Neuronal stem cell (in vitro differentiated cells): ENCODE results near the gene TGM2.
A peak's percentile ranks its signal among the peaks of the same experiment; 100 is the strongest.

Experiments used
- DNase-seq: peaks from one replicate; pipeline ENCODE4 v3.0.0-alpha.2; 2013; ENCODE audit warnings: low spot score
- H2AFZ ChIP-seq: one replicate; pipeline ENCODE4 v1.6.1; 2013; ENCODE audit warnings: mild to moderate bottlenecking, low read length, inconsistent platforms
- H2AK5ac ChIP-seq: 2 replicates; pipeline ENCODE4 v1.6.1; 2013; ENCODE audit warnings: low read depth, mild to moderate bottlenecking, inconsistent platforms, low read length, moderate library complexity, mixed read lengths
- H2BK120ac ChIP-seq: 2 replicates; pipeline ENCODE4 v1.6.1; 2013; ENCODE audit warnings: low read depth, mild to moderate bottlenecking, inconsistent platforms, low read length, moderate library complexity, mixed read lengths
- H2BK12ac ChIP-seq: one replicate; pipeline ENCODE4 v1.6.1; 2013; ENCODE audit warnings: low read length, inconsistent platforms
- H2BK15ac ChIP-seq: 2 replicates; pipeline ENCODE4 v1.6.1; 2013; ENCODE audit warnings: mild to moderate bottlenecking, low read length, inconsistent platforms, mixed read lengths
- H2BK5ac ChIP-seq: one replicate; pipeline ENCODE4 v1.6.1; 2013; ENCODE audit warnings: inconsistent platforms, mild to moderate bottlenecking, low read length, moderate library complexity
- H3K14ac ChIP-seq: one replicate; pipeline ENCODE4 v1.6.1; 2013; ENCODE audit warnings: low read length, inconsistent platforms
- H3K18ac ChIP-seq: 2 replicates; pipeline ENCODE4 v1.6.1; 2013; ENCODE audit warnings: low read length, inconsistent platforms
- H3K23ac ChIP-seq: 2 replicates; pipeline ENCODE4 v1.6.1; 2013; ENCODE audit warnings: low read depth, mild to moderate bottlenecking, mixed read lengths, low read length, inconsistent platforms; ENCODE audit not compliant: poor library complexity
- H3K27ac ChIP-seq: replicated peaks from 3 replicates; pipeline ENCODE4 v1.5.1; 2013; ENCODE audit warnings: low read length, inconsistent platforms
- H3K27me3 ChIP-seq, 3 experiments: 2 replicates each; pipeline ENCODE4 v1.6.1; 2013; ENCODE audit warnings: low read length in 3 of 3, mild to moderate bottlenecking in 2 of 3, inconsistent platforms in 1 of 3, low read depth in 1 of 3, mixed read lengths in 1 of 3, moderate library complexity in 1 of 3; ENCODE audit not compliant: control insufficient read depth in 3 of 3, insufficient read depth in 3 of 3
- H3K36me3 ChIP-seq, 2 donors: replicated peaks in 1 of 2; 2 replicates each; pipeline ENCODE4 v1.6.1; 2013; ENCODE audit warnings: low read length in 2 of 2; ENCODE audit not compliant: control insufficient read depth in 2 of 2, insufficient read depth in 2 of 2
- H3K4ac ChIP-seq: 2 replicates; pipeline ENCODE4 v1.6.1; 2013; ENCODE audit warnings: inconsistent platforms, mild to moderate bottlenecking, low read length, moderate library complexity
- H3K4me1 ChIP-seq, 2 donors: 1 replicate in 1 of 2; 2 replicates in 1 of 2; pipeline ENCODE4 v1.6.1; 2013; ENCODE audit warnings: low read length in 2 of 2, low read depth in 1 of 2; ENCODE audit not compliant: control insufficient read depth in 2 of 2, insufficient read depth in 1 of 2
- H3K4me2 ChIP-seq: one replicate; pipeline ENCODE4 v1.6.1; 2013; ENCODE audit warnings: mild to moderate bottlenecking, low read length, inconsistent platforms; ENCODE audit not compliant: insufficient read depth, poor library complexity, severe bottlenecking
- H3K4me3 ChIP-seq, 2 donors: 2 replicates each; pipeline ENCODE4 v1.5.1; 2013; ENCODE audit warnings: low read length in 2 of 2, mild to moderate bottlenecking in 2 of 2, inconsistent platforms in 1 of 2, moderate library complexity in 1 of 2
- H3K79me1 ChIP-seq: one replicate; pipeline ENCODE4 v1.6.1; 2013; ENCODE audit warnings: low read depth, mild to moderate bottlenecking, inconsistent platforms, low read length, moderate library complexity
- H3K9ac ChIP-seq: one replicate; pipeline ENCODE4 v1.6.1; 2013; ENCODE audit warnings: mild to moderate bottlenecking, low read depth, low read length, inconsistent platforms; ENCODE audit not compliant: poor library complexity
- H3K9me3 ChIP-seq, 2 donors: replicated peaks in 1 of 2; 2 replicates each; pipeline versions ENCODE3 to v1.6.1; 2013; ENCODE audit warnings: low read length in 2 of 2, mild to moderate bottlenecking in 2 of 2, inconsistent platforms in 1 of 2, low read depth in 1 of 2, mixed read lengths in 1 of 2, moderate library complexity in 1 of 2; ENCODE audit not compliant: control insufficient read depth in 2 of 2, insufficient read depth in 1 of 2
- H4K8ac ChIP-seq: one replicate; pipeline ENCODE4 v1.6.1; 2013; ENCODE audit warnings: low read depth, mild to moderate bottlenecking, inconsistent platforms, low read length, moderate library complexity
- H4K91ac ChIP-seq: one replicate; pipeline ENCODE4 v1.6.1; 2013; ENCODE audit warnings: low read length, low read depth, mild to moderate bottlenecking, inconsistent platforms; ENCODE audit not compliant: poor library complexity
- WGBS, 2 donors: extraction: QIAGEN DNeasy Blood & Tissue Kit; methylation state at CpG; one replicate each; pipeline ENCODE4 v1.1.7; 2013; ENCODE audit warnings: missing lambda C conversion rate in 2 of 2, mixed read lengths in 1 of 2; ENCODE audit not compliant: insufficient read length in 2 of 2, insufficient replicate concordance in 1 of 2; ENCODE audit errors: extremely low coverage in 2 of 2; 5-methylcytosine and 5-hydroxymethylcytosine counted together

TGM2 gene

DNA sequence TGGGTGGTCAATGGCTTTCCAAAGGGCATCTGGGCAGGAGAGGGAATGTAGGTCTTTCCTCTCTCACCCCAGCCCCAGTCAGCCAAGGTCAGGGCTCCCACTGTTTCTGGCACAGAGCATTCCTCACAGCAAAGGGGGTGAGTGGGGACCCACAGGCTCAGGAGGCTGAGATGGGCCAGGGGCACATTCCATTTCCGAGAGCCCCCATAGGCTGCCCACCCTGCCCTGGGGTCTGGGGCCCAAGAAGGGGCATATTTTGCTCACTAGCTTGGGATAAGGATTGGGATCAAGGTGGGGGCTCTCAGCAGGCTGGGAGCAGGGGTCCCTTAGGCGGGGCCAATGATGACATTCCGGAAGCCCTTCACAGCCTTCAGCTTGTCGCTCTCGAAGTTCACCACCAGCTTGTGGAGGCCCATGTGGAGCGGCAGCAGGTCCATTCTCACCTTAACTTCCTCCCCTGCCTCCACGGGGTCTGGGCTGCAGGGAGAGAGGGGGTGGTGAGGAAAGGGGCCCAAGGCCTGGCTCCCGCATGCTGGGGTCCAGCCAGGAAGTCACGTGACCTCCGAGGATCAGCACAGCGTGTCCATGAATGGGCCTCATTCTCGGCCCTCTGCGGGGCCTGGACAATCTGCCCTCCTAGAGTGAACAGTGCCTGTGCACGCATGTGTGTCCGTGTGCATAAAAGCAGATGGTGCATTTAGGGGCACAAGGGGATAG, 35.0 kb downstream of the TGM2 start:
- no peaks in the 10 kb centered on the region for H3K36me3 ChIP-seq
- no peak overlapping the region for H2BK120ac ChIP-seq
- no peak overlapping the region for H2BK12ac ChIP-seq
- DNase-seq = no peak
- H3K27me3 ChIP-seq = no peaks in the 10 kb centered on the region
- H3K23ac ChIP-seq = no peak overlapping the region
- H3K79me1 ChIP-seq = no peaks in the 10 kb centered on the region
- H2BK5ac ChIP-seq = no peak overlapping the region
- H4K91ac ChIP-seq = no peak overlapping the region
- no peak overlapping the region for H3K4ac ChIP-seq
- peaks cover 3 to 8% of the 10 kb centered on the region in 2 donors for H3K4me1 ChIP-seq
- H3K18ac ChIP-seq = no peak overlapping the region
- H2AFZ ChIP-seq = peak overlapping the region; percentile 90
- no peak overlapping the region for H4K8ac ChIP-seq
- no peak overlapping the region for H3K27ac ChIP-seq
- no peak overlapping the region for H3K14ac ChIP-seq
- H3K4me2 ChIP-seq = no peak overlapping the region
- H2BK15ac ChIP-seq = no peak overlapping the region
- H3K9ac ChIP-seq = no peak overlapping the region
- H2AK5ac ChIP-seq = no peak overlapping the region
- no peak overlapping the region for H3K4me3 ChIP-seq
- no CpG with 5 or more reads among the region's 15 CpGs for WGBS, 2 donors
- no peaks in the 10 kb centered on the region for H3K9me3 ChIP-seq

GRCh38 chr20:38129248-38129865, 35.7 kb downstream of the TGM2 start:
- H2BK5ac ChIP-seq = no peak overlapping the region
- no peaks in the 10 kb centered on the region for H3K36me3 ChIP-seq
- H3K27ac ChIP-seq = no peak overlapping the region
- H4K8ac ChIP-seq = no peak overlapping the region
- no CpG with 5 or more reads among the region's 6 CpGs for WGBS, 2 donors
- no peak overlapping the region for H2BK12ac ChIP-seq
- DNase-seq = no peak
- no peaks in the 10 kb centered on the region for H3K9me3 ChIP-seq
- H3K4ac ChIP-seq = no peak overlapping the region
- H2BK120ac ChIP-seq = no peak overlapping the region
- no peak overlapping the region for H2BK15ac ChIP-seq
- H4K91ac ChIP-seq = no peak overlapping the region
- no peak overlapping the region for H3K23ac ChIP-seq
- no peaks in the 10 kb centered on the region for H3K27me3 ChIP-seq
- H3K79me1 ChIP-seq = no peaks in the 10 kb centered on the region
- no peak overlapping the region for H3K9ac ChIP-seq
- no peak overlapping the region for H2AK5ac ChIP-seq
- H3K4me3 ChIP-seq = no peak overlapping the region
- H3K14ac ChIP-seq = no peak overlapping the region
- no peak overlapping the region for H3K4me2 ChIP-seq
- H2AFZ ChIP-seq = no peak overlapping the region
- peaks cover 1 to 8% of the 10 kb centered on the region in 2 donors for H3K4me1 ChIP-seq
- peak overlapping the region; percentile 49 for H3K18ac ChIP-seq

DNA sequence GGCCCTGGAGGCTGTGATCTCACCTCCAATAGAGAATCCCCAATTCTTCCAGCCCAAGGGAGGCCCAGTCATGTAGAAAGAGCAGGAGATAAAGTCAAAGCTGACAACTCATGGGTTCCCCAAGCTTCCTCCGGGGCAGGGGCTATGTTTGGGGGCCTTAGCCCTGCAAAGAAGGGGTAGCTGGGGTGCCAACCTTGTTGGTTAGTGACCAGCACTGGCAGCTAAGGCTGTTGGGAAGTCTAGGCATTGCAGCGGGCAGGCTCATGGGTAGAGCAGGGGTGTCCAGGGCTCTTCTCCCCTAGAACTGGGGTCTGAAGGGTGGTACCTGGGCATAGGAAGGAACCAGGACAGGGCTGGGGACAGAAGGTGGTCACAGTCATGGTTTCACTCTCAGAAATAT, 36.4 kb downstream of the TGM2 start:
- Histone ChIP-seq H3K4ac (no peak overlapping the region), H3K9ac (no peak overlapping the region), H4K91ac (no peak overlapping the region), H3K4me3 (no peak overlapping the region), H3K27ac (no peak overlapping the region), H2BK5ac (no peak overlapping the region), H2AK5ac (no peak overlapping the region), H3K18ac (peak overlapping the region; percentile 15), H3K79me1 (no peaks in the 10 kb centered on the region), H3K27me3 (no peaks in the 10 kb centered on the region), H2BK12ac (no peak overlapping the region), H2AFZ (no peak overlapping the region), H3K9me3 (no peaks in the 10 kb centered on the region), H4K8ac (no peak overlapping the region), H3K14ac (no peak overlapping the region), H3K23ac (no peak overlapping the region), H3K36me3 (no peaks in the 10 kb centered on the region), H2BK120ac (no peak overlapping the region), H3K4me1 (peaks cover 1 to 8% of the 10 kb centered on the region in 2 donors), H3K4me2 (no peak overlapping the region), H2BK15ac (no peak overlapping the region)
- WGBS, 2 donors = no CpG with 5 or more reads among the region's 2 CpGs
- DNase-seq = no peak

GRCh38 chr20:38127920-38128528, 37.0 kb downstream of the TGM2 start:
- H4K8ac ChIP-seq = no peak overlapping the region
- H2BK120ac ChIP-seq = no peak overlapping the region
- no peaks in the 10 kb centered on the region for H3K9me3 ChIP-seq
- no peak overlapping the region for H3K14ac ChIP-seq
- H3K79me1 ChIP-seq = no peaks in the 10 kb centered on the region
- no peak for DNase-seq
- H3K9ac ChIP-seq = no peak overlapping the region
- no peak overlapping the region for H2BK15ac ChIP-seq
- no peak overlapping the region for H2AFZ ChIP-seq
- H3K4me2 ChIP-seq = no peak overlapping the region
- no peak overlapping the region for H3K27ac ChIP-seq
- no peak overlapping the region for H3K23ac ChIP-seq
- no peaks in the 10 kb centered on the region for H3K36me3 ChIP-seq
- H3K18ac ChIP-seq = no peak overlapping the region
- peaks cover 1 to 11% of the 10 kb centered on the region in 2 donors for H3K4me1 ChIP-seq
- no peak overlapping the region for H2AK5ac ChIP-seq
- no peak overlapping the region for H3K4me3 ChIP-seq
- no peak overlapping the region for H3K4ac ChIP-seq
- no CpG with 5 or more reads among the region's 9 CpGs for WGBS, 2 donors
- H4K91ac ChIP-seq = no peak overlapping the region
- no peaks in the 10 kb centered on the region for H3K27me3 ChIP-seq
- H2BK5ac ChIP-seq = no peak overlapping the region
- no peak overlapping the region for H2BK12ac ChIP-seq
